Retinal pigment epithelial cell (primary cell): ENCODE results near the gene ADIRF.
"Not testable (repeated sequence)": the region's sequence is repeated elsewhere in the genome, so short reads cannot be mapped to it uniquely, and the experiment has no call there.

Experiments used
- DNase-seq: peaks from one replicate; pipeline ENCODE4 v3.0.0-alpha.2; 2010; ENCODE audit warnings: low read depth
- H3K4me3 ChIP-seq: 2 replicates; pipeline ENCODE4 v1.5.1; 2011; ENCODE audit warnings: mild to moderate bottlenecking, low read length, control low read depth, moderate library complexity
- CTCF ChIP-seq: conservative IDR thresholded peaks from 2 replicates; pipeline ENCODE4 v1.5.1; 2011; ENCODE audit warnings: low read depth, low read length, control low read depth, inconsistent platforms

The ADIRF gene

DNA sequence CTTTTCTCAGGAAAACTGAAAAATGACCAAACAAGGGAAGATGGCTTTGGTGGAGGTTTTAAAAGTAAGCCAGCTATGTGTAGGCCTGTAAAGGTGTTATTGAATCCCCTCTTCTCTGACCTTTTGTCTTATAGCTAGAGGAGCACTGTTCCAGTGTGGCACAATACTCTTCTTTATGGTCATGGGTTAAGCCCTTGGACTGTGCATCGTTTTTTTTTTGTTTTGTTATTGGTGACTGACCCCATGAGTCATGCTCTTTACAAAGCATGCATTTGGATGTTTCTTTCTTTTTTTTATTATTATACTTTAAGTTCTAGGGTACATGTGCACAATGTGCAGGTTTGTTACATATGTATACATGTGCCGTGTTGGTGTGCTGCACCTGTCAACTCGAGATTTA, 32.2 kb downstream of the ADIRF start:
- DNase-seq, result no peak
- no peak overlapping the region for H3K4me3 ChIP-seq
- no peak for TF ChIP-seq CTCF

DNA sequence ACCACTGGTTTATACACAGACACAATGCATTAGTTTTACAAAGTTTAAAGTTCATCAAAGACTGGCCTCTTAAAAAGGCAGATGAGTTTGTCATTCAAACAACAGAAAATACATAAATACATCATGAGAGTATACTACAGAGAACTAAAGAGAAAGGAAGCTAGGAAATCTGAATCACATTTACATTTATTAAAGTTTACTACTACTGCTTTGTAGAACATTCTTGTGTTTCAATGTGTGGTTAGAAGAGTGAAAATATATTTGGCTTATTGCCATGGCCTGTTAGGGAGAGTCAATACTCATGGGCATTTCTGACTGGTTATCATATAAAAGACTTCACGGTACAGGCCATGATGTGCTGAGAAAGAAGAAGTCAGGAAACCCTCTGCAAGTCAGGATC, 38.8 kb downstream of the ADIRF start:
- DNase-seq, H3K4me3 ChIP-seq: not testable (repeated sequence)

DNA sequence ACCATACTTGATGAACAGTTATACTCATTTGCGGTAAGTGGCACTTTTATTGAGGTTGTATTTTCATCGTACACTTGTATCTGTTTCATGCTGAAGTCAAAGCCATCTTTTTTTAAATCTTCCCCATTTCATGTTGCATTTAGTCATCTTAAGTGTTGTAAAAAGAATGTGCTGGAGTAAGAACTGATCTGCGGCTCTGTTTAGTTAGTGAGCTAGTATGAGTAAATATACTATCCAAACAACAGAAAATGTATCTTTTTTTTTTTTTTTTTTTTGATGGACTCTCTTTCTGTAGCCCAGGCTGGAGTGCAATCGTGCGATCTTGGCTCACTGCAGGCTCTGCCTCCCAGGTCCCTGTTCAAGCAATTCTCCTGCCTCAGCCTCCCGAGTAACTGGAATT, 39.4 kb downstream of the ADIRF start:
- DNase-seq, result not testable (repeated sequence)

DNA sequence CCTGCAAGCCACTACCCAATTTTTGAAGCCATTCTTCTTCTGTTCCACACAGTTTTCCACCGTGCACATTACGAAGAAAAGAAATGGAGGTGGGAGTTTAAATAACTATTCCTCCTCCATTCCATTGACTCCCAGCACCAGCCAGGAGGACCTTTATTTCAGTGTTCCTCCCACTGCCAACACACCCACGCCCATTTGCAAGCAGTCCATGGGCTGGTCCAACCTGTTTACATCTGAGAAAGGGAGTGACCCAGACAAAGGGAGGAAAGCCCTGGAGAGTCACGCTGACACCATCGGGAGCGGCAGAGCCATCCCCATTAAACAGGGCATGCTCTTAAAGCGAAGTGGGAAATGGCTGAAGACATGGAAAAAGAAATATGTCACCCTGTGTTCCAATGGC, 40.0 kb downstream of the ADIRF start:
- not testable (repeated sequence) for H3K4me3 ChIP-seq, DNase-seq

More for the DNA sequence above, 39.4 kb downstream of the ADIRF start:
- not testable (repeated sequence) for H3K4me3 ChIP-seq

- not testable (repeated sequence) for H3K4me3 ChIP-seq, DNase-seq
Measured at GRCh38 chr10:87009134-87009696, 40.9 kb downstream of the ADIRF start.

- not testable (repeated sequence) for H3K4me3 ChIP-seq, DNase-seq
Measured at GRCh38 chr10:87013528-87013927, 45.2 kb downstream of the ADIRF start.

DNA sequence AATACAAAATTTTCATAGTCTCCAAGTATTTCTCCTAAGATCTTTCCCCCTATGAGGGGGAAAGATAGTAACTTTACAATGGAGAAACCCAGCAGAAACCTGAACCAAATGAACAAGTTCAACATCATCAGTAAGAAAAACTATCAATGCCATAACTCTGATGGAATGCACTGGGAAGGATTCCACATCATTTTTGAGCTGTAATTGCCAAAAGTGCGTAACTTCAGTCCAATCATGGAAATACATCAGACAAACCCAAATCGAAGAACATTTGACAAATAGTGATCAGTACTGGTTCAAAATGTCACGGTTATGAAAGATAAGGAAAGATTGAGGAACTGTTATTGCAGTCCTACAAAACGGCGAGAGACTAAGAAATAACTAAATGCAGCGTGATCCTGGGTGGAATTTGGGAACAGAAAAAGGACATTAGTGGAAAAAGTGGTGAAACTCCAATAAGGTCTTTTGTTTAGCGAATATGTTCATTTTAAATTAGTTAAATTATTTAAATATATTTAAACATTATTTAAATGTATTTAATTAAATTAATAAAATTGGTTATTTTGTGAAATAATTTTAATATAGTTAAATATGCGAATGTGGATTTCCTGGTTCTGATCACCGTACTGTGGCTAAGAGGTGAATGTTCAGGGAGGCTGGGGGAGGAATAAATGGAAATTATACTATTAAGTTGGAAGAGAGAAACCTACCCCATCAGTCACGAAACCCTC, 46.9 kb downstream of the ADIRF start:
- DNase-seq, H3K4me3 ChIP-seq: not testable (repeated sequence)

DNA sequence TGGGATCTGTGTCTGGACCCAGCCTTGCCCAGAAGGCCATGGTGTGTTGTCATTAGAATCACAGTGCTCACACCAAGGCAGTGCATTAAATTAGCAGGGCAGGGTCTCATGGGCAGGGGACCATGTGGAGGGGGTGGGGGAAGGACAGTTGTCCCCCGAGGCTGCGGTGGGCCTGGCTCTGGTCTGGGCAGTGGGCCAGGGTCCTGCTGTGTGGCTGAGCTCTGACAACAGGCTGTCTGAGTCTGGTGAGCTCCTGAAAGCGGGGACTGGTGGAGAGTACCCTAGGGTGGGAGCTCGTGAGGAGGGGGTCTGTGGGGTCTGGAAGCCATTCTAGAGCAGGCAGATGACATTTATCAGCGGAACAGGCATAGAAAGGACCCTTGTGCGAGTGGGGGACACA, 49.8 kb downstream of the ADIRF start:
- DNase-seq, H3K4me3 ChIP-seq: not testable (repeated sequence)

GRCh38 chr10:87019066-87019465, 50.8 kb downstream of the ADIRF start:
- H3K4me3 ChIP-seq, DNase-seq: not testable (repeated sequence)

GRCh38 chr10:87019504-87019903, 51.2 kb downstream of the ADIRF start:
- not testable (repeated sequence) for DNase-seq, H3K4me3 ChIP-seq

DNA sequence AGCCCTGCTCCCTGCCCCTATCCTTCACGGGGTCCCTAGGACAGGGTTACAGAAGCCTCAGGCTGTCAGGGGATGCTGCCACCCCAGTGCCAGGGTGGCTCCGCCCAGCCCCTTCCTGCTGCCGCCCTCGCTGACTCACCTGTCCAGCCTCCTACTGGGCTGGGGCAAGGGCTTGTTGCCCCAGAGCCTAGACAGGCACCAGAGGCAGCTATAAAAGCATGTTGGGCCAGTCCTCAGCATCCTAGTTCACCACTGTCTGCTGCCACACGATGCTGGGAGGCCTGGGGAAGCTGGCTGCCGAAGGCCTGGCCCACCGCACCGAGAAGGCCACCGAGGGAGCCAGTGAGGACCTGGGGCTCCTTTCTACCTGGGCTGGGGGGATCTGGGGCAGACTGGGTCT, 51.8 kb downstream of the ADIRF start, which contains the start of gene FAM25A:
Gene FAM25A, plus strand, starts transcription at position 239 of the 400 bp plus-strand sequence. Its CDS starts 31 bp downstream, at position 270.
- DNase-seq, H3K4me3 ChIP-seq: not testable (repeated sequence)
